GM13977 (cell line): ENCODE data around the gene TCEAL3.
"Not testable (repeated sequence)": the region's sequence is repeated elsewhere in the genome, so short reads cannot be mapped to it uniquely, and the experiment has no call there.

Experiments used
- DNase-seq: peaks from one replicate; pipeline ENCODE4 v3.0.0; 2012; ENCODE audit warnings: low spot score
- in situ Hi-C: fragments of 300-500 bp; cut with MboI; formaldehyde crosslinking; loops from one replicate; pipeline ENCODE4 v1.12.0; 2022; ENCODE audit warnings: low sequenced_read_pairs, low pct_unique_long_range_greater_than_20kb, mixed read lengths, inconsistent platforms; ENCODE audit not compliant: unreplicated experiment
- TF ChIP-seq, protein P1 (sequence below): IDR thresholded peaks from 2 replicates; pipeline ENCODE4 v1.5.1; 2012; ENCODE audit warnings: mild to moderate bottlenecking, control low read depth; ENCODE audit not compliant: insufficient read depth; ENCODE audit errors: extremely low read depth, missing control alignments

Gene TCEAL3

DNA sequence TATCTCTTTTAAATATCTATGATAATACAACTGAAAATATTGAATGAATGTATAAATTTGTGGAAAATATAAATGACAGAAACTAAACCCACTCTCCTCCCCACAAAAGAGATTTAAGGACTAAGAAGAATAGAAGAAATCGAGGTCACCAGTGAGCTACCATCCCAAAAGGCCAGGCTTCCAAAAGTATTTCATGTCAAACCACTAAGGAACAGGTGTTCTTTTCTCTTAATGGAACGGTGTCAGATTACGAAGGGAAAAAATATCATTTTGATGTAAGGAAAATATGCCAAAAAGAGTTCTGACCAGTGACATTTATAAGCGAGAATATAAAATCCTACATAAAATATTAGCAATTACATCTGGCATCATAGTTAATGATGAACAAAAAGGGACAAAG lies 36.0 kb upstream of the TCEAL3 start:
- TF ChIP-seq, protein P1, sequence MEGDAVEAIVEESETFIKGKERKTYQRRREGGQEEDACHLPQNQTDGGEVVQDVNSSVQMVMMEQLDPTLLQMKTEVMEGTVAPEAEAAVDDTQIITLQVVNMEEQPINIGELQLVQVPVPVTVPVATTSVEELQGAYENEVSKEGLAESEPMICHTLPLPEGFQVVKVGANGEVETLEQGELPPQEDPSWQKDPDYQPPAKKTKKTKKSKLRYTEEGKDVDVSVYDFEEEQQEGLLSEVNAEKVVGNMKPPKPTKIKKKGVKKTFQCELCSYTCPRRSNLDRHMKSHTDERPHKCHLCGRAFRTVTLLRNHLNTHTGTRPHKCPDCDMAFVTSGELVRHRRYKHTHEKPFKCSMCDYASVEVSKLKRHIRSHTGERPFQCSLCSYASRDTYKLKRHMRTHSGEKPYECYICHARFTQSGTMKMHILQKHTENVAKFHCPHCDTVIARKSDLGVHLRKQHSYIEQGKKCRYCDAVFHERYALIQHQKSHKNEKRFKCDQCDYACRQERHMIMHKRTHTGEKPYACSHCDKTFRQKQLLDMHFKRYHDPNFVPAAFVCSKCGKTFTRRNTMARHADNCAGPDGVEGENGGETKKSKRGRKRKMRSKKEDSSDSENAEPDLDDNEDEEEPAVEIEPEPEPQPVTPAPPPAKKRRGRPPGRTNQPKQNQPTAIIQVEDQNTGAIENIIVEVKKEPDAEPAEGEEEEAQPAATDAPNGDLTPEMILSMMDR, result no peak
- in situ Hi-C loops, result no loop called here
- DNase-seq, result no peak

DNA sequence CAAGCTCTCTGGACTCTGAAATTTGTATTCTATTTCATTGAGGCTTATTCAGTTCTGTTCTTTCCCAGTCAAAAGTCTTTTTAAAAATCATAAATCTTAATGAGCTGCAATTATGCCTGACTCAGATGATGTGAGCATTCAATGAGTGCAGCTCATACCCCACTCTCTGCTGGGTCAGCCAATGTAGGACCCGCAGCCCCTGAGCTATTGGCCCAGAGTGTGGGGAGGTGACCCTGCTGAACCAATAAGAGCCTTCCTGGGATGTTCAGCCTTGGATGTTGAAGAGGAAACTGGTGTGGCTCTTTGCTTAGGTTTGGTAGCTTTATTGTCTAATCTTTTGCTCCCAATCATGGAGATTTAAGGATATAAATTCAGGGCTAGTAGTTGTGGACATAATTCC lies 34.6 kb upstream of the TCEAL3 start:
- in situ Hi-C loops, result no loop called here
- TF ChIP-seq, protein P1, result no peak
- DNase-seq, result no peak

DNA sequence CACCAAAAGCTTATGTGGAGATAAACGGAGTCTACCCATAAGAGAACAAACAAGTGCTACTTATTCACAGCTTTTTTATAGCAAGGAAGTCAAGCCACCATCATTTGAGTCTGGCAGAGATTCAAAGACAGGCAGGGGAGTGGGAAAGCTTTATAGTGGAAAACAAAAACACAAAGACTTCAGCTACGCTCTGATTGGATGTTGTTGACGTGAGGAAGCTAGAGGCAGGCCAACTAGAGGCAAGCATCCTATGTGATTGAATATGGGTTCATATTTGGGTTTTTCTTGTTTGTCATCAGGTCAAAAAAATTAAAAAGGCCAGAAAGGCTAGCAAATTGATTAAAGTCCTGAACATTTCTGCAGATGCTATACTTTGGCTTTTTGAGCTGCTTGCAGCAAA lies 23.2 kb upstream of the TCEAL3 start:
- no peak for DNase-seq
- in situ Hi-C loops, result no loop called here
- TF ChIP-seq, protein P1, result no peak

DNA sequence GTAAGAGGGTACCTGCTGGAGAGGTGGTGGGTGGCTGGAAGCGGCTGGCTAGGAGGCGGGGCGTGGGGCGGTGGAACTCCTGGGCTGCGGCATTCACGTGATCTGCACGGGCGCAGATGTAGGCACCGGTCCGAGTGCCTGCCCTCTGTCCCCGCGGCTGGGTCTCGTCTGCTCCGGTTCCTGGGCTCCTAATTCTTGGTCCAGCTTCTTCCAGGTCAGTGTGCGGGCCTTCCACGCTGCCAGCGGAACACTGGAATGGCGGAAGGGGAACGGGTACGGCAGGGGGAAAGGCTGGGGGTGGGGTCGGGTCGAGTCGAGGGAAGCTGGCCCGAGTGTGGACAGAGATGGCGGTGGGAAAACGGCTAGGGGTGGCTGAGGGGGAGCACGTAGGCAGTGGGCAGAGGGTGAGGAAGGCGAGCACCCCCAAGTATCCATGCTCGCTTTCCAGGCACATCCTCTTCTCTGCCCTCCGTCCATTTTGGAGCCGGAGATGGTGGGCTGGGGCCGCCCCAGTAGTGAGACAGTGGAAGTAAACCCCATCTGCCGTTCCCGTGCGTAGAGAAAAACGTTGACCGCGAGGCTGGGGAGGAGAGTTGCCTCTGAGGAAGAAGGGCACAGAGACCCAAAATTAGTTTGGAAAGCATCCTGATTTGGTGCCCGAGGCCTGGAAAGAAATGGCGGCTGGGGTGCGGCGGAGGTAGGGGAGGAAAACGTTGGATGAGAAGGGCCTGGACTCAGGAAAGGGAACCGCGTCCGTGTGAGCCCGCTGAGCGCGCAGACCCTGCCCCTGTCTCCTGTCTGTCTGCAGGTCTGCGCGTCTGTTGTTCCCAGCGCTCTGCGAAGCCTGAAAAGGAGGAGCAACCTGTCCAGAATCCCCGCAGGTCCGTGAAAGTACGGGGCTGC lies 22.1 kb upstream of the TCEAL3 start, which contains the start of gene TCEAL4:
Gene TCEAL4 (plus strand): TSS at position 105 of the 903 bp plus-strand sequence. CDS start 1,161 bp downstream, outside the sequence.
- in situ Hi-C loops, result no loop called here
- TF ChIP-seq, protein P1, result no peak
- peak; percentile 43 for DNase-seq

DNA sequence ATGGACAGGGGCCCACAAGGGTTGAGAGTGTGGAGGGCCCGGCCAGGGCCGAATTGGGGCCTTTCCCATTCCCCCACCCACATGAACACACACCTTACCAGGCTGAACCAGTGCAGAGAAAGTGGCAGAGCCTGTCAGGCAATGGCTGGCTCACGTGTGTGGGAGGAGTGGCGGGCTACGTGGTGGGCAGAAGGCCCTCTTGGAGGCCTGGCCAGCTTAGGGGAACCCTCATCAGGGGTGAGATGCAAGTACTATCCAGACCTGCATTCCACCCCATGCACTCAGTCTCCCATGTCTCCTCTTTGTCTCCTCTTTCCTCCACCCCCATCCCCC lies 21.5 kb upstream of the TCEAL3 start:
- in situ Hi-C loops, result no loop called here
- DNase-seq, result no peak
- TF ChIP-seq, protein P1, result no peak

DNA sequence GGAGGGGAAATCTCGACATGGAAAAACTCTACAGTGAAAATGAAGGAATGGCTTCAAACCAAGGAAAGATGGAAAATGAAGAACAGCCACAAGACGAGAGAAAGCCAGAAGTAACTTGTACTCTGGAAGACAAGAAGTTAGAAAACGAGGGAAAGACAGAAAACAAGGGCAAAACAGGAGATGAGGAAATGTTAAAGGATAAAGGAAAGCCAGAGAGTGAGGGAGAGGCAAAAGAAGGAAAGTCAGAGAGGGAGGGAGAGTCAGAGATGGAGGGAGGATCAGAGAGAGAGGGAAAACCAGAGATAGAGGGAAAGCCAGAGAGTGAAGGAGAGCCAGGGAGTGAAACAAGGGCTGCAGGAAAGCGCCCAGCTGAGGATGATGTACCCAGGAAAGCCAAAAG lies 21.1 kb upstream of the TCEAL3 start:
- TF ChIP-seq, protein P1, result no peak
- in situ Hi-C loops, result no loop called here
- no peak for DNase-seq

DNA sequence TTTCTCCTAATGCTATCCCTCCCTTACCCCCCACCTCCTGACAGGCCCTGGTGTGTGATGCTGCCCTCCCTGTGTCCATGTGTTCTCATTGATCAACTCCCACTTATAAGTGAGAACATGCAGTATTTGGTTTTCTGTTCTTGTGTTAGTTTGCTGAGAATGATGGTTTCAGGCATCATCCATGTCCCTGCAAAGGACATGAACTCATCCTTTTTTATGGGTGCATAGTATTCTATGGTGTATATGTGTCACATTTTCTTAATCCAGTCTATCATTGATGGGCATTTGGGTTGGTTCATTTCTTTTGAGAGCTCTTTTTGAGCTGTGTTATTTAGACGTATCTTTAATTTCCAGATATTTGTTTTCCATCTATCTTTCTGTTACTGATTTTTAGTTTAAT lies 15.5 kb upstream of the TCEAL3 start:
- in situ Hi-C loops, DNase-seq: not testable (repeated sequence)

DNA sequence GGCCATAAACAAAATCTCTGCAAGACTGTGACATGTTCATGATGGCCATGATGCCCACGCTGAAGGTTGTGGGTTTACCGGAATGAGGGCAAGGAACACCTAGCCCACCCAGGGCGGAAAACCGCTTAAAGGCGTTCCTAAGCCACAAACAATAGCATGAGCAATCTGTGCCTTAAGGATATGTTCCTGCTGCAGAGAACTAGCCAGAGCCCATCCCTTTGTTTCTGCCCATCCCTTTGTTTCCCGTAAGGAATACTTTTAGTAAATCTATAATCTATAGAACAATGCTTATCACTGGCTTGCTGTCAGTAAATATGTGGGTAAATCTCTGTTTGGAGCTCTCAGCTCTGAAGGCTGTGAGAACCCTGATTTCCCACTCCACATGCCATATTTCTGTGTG lies 12.6 kb upstream of the TCEAL3 start:
- in situ Hi-C loops, DNase-seq: not testable (repeated sequence)
